Measurements from ENCODE around the gene ZNF212. TPM values are rescaled to one million over a fixed set of nuclear protein-coding genes. Genes with fewer than 3 reads are reported as not detected.
A peak's percentile ranks its signal among the peaks of the same experiment; 100 is the strongest.

Gene ZNF212
- total and polyA plus RNA-seq, 2 experiments from 2014 or later = 11.6 to 14.2 TPM

- no peak for DNase-seq (ENCODE audit: low read depth in 1 of 2, low spot score in 1 of 2)
- H3K27me3 ChIP-seq = no peaks in the 10 kb centered on the region
- H3K9me3 ChIP-seq (ENCODE audit: low read depth) = no peaks in the 10 kb centered on the region
- peaks cover 7% of the 10 kb centered on the region for H3K36me3 ChIP-seq
- TF ChIP-seq CTCF (IDR thresholded peaks at IDR 0.05; ENCODE audit: low read depth, low read length) = no peak
- H3K4me1 ChIP-seq (ENCODE audit: low read depth) = peaks cover 3% of the 10 kb centered on the region
- no peak overlapping the region for H3K27ac ChIP-seq
- H3K4me3 ChIP-seq = no peak overlapping the region
These were observed 42.3 kb downstream of the ZNF212 start for GRCh38 chr7:149281508-149282330.

DNA sequence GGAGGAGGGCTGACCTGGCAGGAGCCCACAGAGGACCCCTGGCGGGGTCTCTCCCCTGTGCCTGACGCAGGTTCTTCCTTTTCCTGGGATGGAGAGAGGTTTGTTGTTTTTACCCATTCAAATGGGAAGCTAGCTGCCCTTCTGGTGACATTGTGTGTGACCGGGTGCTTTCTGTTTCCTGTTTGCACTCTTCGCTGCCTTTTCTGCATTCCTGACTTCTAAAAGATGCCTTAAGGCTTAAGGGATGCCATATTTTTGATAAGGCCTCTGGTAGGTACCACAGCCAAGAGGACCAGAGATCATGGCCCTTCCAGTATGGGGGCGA lies 42.8 kb downstream of the ZNF212 start:
- Histone ChIP-seq H3K27me3 (no peaks in the 10 kb centered on the region), H3K4me1 (ENCODE audit: low read depth) (peaks cover 3% of the 10 kb centered on the region), H3K36me3 (peaks cover 3% of the 10 kb centered on the region), H3K4me3 (no peak overlapping the region), H3K9me3 (ENCODE audit: low read depth) (no peaks in the 10 kb centered on the region), H3K27ac (no peak overlapping the region)
- DNase-seq (ENCODE audit: low read depth in 1 of 2, low spot score in 1 of 2) = no peak
- no peak for TF ChIP-seq CTCF (IDR thresholded peaks at IDR 0.05; ENCODE audit: low read depth, low read length)

DNA sequence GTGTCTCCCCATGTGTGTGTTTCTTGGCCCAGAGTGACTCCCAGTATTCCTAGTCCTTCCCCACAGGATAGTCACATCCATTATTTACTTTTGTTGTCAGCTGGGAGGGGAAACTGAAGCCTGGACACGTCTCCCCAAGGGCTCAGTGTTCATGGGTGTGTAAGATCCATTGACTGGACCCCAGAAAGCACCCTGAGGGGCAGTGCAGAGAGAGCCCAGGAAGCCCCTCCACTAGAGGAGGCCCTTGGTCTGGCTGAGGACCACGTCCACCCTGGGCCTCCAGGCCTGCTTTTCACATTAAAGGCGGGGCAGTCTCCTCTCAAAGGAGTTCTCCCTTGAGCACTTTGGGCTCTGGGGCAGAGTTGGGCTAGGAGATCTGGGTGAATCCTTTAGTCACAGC lies 43.9 kb downstream of the ZNF212 start:
- Histone ChIP-seq H3K27ac (no peak overlapping the region), H3K27me3 (no peaks in the 10 kb centered on the region), H3K4me3 (no peak overlapping the region), H3K9me3 (ENCODE audit: low read depth) (no peaks in the 10 kb centered on the region), H3K36me3 (peaks cover 3% of the 10 kb centered on the region), H3K4me1 (ENCODE audit: low read depth) (peaks cover 3% of the 10 kb centered on the region)
- no peak for DNase-seq (ENCODE audit: low read depth in 1 of 2, low spot score in 1 of 2)
- no peak for TF ChIP-seq CTCF (IDR thresholded peaks at IDR 0.05; ENCODE audit: low read depth, low read length)

DNA sequence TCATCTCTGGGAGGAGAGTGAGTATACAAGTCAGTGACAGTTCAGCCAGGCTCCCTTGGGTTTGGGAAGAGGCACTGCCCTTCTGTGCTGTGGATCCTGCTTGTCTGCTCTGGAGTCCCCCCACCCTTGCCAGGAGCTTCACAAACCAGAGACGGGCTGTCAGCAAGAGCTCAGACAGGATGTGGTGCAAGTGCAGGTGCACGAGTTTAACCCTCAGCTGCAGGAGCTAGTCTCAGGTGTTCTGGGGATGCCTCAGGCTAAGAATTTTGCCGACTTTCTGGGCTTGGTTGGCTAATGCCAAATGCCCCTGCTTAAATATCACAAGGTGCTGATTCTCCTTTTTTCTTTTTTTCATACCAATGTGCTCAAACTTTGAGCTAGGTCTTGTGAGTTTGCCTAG lies 44.9 kb downstream of the ZNF212 start:
- no peak overlapping the region for H3K4me3 ChIP-seq
- no peak for TF ChIP-seq CTCF (IDR thresholded peaks at IDR 0.05; ENCODE audit: low read depth, low read length)
- DNase-seq (ENCODE audit: low read depth in 1 of 2, low spot score in 1 of 2) = no peak
- no peak overlapping the region for H3K27ac ChIP-seq
- no peaks in the 10 kb centered on the region for H3K36me3 ChIP-seq
- H3K27me3 ChIP-seq = no peaks in the 10 kb centered on the region
- peaks cover 3% of the 10 kb centered on the region for H3K4me1 ChIP-seq (ENCODE audit: low read depth)
- no peaks in the 10 kb centered on the region for H3K9me3 ChIP-seq (ENCODE audit: low read depth)

- no peaks in the 10 kb centered on the region for H3K9me3 ChIP-seq (ENCODE audit: low read depth)
- TF ChIP-seq CTCF (IDR thresholded peaks at IDR 0.05; ENCODE audit: low read depth, low read length) = no peak
- H3K4me1 ChIP-seq (ENCODE audit: low read depth) = peaks cover 3% of the 10 kb centered on the region
- peak; percentile 90 to 96 for DNase-seq (ENCODE audit: low read depth in 1 of 2, low spot score in 1 of 2)
- H3K27me3 ChIP-seq = no peaks in the 10 kb centered on the region
- no peaks in the 10 kb centered on the region for H3K36me3 ChIP-seq
- peak overlapping the region; percentile 50 for H3K4me3 ChIP-seq
- no peak overlapping the region for H3K27ac ChIP-seq
These were observed 45.6 kb downstream of the ZNF212 start for GRCh38 chr7:149284850-149285585.

All from cardiac muscle cell (in vitro differentiated cells and primary cell).